Epidermal melanocyte (primary cell): ENCODE results near the gene RAB36.

ENCODE experiments used
- DNase-seq: peaks from one replicate; pipeline ENCODE4 v3.0.0; 2011; ENCODE audit warnings: low spot score; ENCODE audit not compliant: insufficient read length

Gene RAB36

GRCh38 chr22:23137905-23138561 is 7.2 kb upstream of the RAB36 start:
- DNase-seq = no peak

- no peak for DNase-seq
Observed at GRCh38 chr22:23138584-23139435, 6.5 kb upstream of the RAB36 start.

GRCh38 chr22:23140385-23140784 is 4.9 kb upstream of the RAB36 start:
- no peak for DNase-seq

GRCh38 chr22:23142546-23143105 is 2.7 kb upstream of the RAB36 start:
- no peak for DNase-seq

- no peak for DNase-seq
Observed at GRCh38 chr22:23143119-23143518, 2.2 kb upstream of the RAB36 start.

GRCh38 chr22:23144432-23144831 is 845 bp upstream of the RAB36 start:
- no peak for DNase-seq

- no peak for DNase-seq
Observed at GRCh38 chr22:23145878-23146470, 697 bp downstream of the RAB36 start.

- no peak for DNase-seq
Observed at GRCh38 chr22:23146478-23147205, 1.4 kb downstream of the RAB36 start.

GRCh38 chr22:23147617-23148387 is 2.5 kb downstream of the RAB36 start:
- no peak for DNase-seq

GRCh38 chr22:23149743-23150238 is 4.5 kb downstream of the RAB36 start:
- DNase-seq = no peak

- DNase-seq = no peak
Observed at GRCh38 chr22:23150762-23151161, 5.5 kb downstream of the RAB36 start.

- no peak for DNase-seq
Observed at GRCh38 chr22:23151827-23152226, 6.5 kb downstream of the RAB36 start.

- DNase-seq = no peak
Observed at GRCh38 chr22:23152238-23153114, 7.2 kb downstream of the RAB36 start.

GRCh38 chr22:23153994-23154393 is 8.7 kb downstream of the RAB36 start:
- DNase-seq = no peak

GRCh38 chr22:23154461-23154860 is 9.2 kb downstream of the RAB36 start:
- no peak for DNase-seq

GRCh38 chr22:23155143-23155542 is 9.9 kb downstream of the RAB36 start:
- no peak for DNase-seq

GRCh38 chr22:23155831-23156230 is 10.6 kb downstream of the RAB36 start:
- no peak for DNase-seq

- no peak for DNase-seq
Observed at GRCh38 chr22:23156286-23156685, 11.0 kb downstream of the RAB36 start.
